Measurements from ENCODE around the gene TBC1D22A.

DNA sequence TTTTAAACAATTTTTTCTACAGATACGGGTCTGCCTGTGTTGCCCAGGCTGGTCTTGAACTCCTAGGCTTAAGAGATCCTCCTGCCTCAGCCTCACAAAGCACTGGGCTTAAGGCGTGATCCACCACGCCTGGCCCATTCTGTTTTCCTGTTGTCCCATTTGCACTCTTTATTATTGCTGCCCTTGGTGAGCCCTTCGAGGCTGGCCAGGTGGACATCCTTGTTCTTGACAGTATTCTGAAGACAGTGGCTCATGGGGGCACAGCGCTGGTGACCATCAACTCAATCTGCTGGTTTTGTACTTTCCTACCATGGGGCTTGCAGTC, 35.6 kb downstream of the TBC1D22A start:
- TF ChIP-seq JUN (IDR thresholded peaks at IDR 0.05; ENCODE audit: borderline replicate concordance, insufficient read depth, insufficient read length, low read depth) = no peak
- TF ChIP-seq FOS (IDR thresholded peaks at IDR 0.05; ENCODE audit: borderline replicate concordance, insufficient read depth, low read length) = no peak
- TF ChIP-seq, protein P1, sequence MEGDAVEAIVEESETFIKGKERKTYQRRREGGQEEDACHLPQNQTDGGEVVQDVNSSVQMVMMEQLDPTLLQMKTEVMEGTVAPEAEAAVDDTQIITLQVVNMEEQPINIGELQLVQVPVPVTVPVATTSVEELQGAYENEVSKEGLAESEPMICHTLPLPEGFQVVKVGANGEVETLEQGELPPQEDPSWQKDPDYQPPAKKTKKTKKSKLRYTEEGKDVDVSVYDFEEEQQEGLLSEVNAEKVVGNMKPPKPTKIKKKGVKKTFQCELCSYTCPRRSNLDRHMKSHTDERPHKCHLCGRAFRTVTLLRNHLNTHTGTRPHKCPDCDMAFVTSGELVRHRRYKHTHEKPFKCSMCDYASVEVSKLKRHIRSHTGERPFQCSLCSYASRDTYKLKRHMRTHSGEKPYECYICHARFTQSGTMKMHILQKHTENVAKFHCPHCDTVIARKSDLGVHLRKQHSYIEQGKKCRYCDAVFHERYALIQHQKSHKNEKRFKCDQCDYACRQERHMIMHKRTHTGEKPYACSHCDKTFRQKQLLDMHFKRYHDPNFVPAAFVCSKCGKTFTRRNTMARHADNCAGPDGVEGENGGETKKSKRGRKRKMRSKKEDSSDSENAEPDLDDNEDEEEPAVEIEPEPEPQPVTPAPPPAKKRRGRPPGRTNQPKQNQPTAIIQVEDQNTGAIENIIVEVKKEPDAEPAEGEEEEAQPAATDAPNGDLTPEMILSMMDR (IDR thresholded peaks at IDR 0.05; ENCODE audit: extremely low read depth in 1 of 2, insufficient read depth in 1 of 2, low read depth in 1 of 2, low read length in 2 of 2) = no peak
- TF ChIP-seq POLR2A (IDR thresholded peaks at IDR 0.05; ENCODE audit: low read depth, low read length) = no peak
- no peak for TF ChIP-seq POLR2AphosphoS5 (IDR thresholded peaks at IDR 0.05; ENCODE audit: insufficient read depth, low read depth, low read length)
- no peak for TF ChIP-seq EZH2 (IDR thresholded peaks at IDR 0.05; ENCODE audit: borderline replicate concordance, low read depth, low read length, severe bottlenecking)
- TF ChIP-seq, protein P2, sequence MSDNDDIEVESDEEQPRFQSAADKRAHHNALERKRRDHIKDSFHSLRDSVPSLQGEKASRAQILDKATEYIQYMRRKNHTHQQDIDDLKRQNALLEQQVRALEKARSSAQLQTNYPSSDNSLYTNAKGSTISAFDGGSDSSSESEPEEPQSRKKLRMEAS (IDR thresholded peaks at IDR 0.05; ENCODE audit: insufficient read depth, insufficient read length) = no peak
